PFSK-1 (cell line): ENCODE measurements around the gene CST9. TPM values are rescaled to one million over a fixed set of nuclear protein-coding genes. Genes with fewer than 3 reads are reported as not detected.

Experiments used
- FOXP2 ChIP-seq: optimal IDR thresholded peaks from 2 replicates; pipeline ENCODE3; 2011; ENCODE audit warnings: borderline replicate concordance, control low read depth, inconsistent platforms; ENCODE audit not compliant: insufficient read depth; ENCODE audit errors: extremely low read length, extremely low read depth
- POLR2AphosphoS5 ChIP-seq: IDR thresholded peaks from 2 replicates; pipeline ENCODE4 v1.6.1; 2012; ENCODE audit warnings: low read depth, mild to moderate bottlenecking, control low read depth, low read length, moderate library complexity
- REST ChIP-seq, 2 experiments: IDR thresholded peaks; 2 replicates each; pipeline versions ENCODE4 v1.6.1 to v1.8.0; 2011 to 2012; ENCODE audit warnings: low read depth in 2 of 2, low read length in 2 of 2, control low read depth in 1 of 2, inconsistent platforms in 1 of 2, mild to moderate bottlenecking in 1 of 2, moderate library complexity in 1 of 2; ENCODE audit not compliant: insufficient read depth in 1 of 2
- SIN3A ChIP-seq: IDR thresholded peaks from 2 replicates; pipeline ENCODE4 v1.6.1; 2012; ENCODE audit warnings: mild to moderate bottlenecking, low read length, moderate library complexity, borderline replicate concordance; ENCODE audit not compliant: insufficient read depth
- TAF1 ChIP-seq: IDR thresholded peaks from 2 replicates; pipeline ENCODE4 v1.6.1; 2012; ENCODE audit warnings: low read length, control low read depth, borderline replicate concordance; ENCODE audit not compliant: insufficient read depth
- polyA plus RNA-seq: library from polyadenylated mRNA; unstranded; fragments of >200 nt; gene quantifications from one replicate; pipeline ENCODE4 v1.2.1, GENCODE V29; 2012; ENCODE audit warnings: low read depth, missing spikeins; ENCODE audit not compliant: insufficient read length

The CST9 gene
- polyA plus RNA-seq, result not detected

GRCh38 chr20:23605867-23606651 lies at the start of gene CST9:
CST9 (minus strand) TSS chr20:23605917; CDS start chr20:23605864, 53 bp downstream.
- TF ChIP-seq POLR2AphosphoS5, result no peak
- no peak for TF ChIP-seq REST (IDR thresholded peaks at IDR 0.05; ENCODE audit: insufficient read depth in 1 of 2, low read depth in 2 of 2, low read length in 2 of 2)
- no peak for TF ChIP-seq SIN3A
- no peak for TF ChIP-seq FOXP2
- no peak for TF ChIP-seq TAF1

- no peak for TF ChIP-seq SIN3A
- no peak for TF ChIP-seq TAF1
- TF ChIP-seq FOXP2, result no peak
- TF ChIP-seq POLR2AphosphoS5, result no peak
- TF ChIP-seq REST (IDR thresholded peaks at IDR 0.05; ENCODE audit: insufficient read depth in 1 of 2, low read depth in 2 of 2, low read length in 2 of 2), result no peak
Observed at GRCh38 chr20:23654717-23655116, 49.0 kb upstream of the CST9 start.

GRCh38 chr20:23654000-23654399 lies 48.3 kb upstream of the CST9 start:
- TF ChIP-seq TAF1 (no peak), FOXP2 (no peak), SIN3A (no peak), REST (IDR thresholded peaks at IDR 0.05; ENCODE audit: insufficient read depth in 1 of 2, low read depth in 2 of 2, low read length in 2 of 2) (no peak), POLR2AphosphoS5 (no peak)

- no peak for TF ChIP-seq POLR2AphosphoS5
- TF ChIP-seq REST (IDR thresholded peaks at IDR 0.05; ENCODE audit: insufficient read depth in 1 of 2, low read depth in 2 of 2, low read length in 2 of 2), result no peak
- TF ChIP-seq TAF1, result no peak
- TF ChIP-seq SIN3A, result no peak
- TF ChIP-seq FOXP2, result no peak
Observed at GRCh38 chr20:23653400-23653938, 47.8 kb upstream of the CST9 start.
